HCT116 (cell line): ENCODE data around the gene GDAP2. TPM values are rescaled to one million over a fixed set of nuclear protein-coding genes. Genes with fewer than 3 reads are reported as not detected.

Source experiments
- ATAC-seq: fragments of 200-7000 bp; cut with Tn5 transposase; 2 replicates; pipeline ENCODE4 v1.9.1; 2020; ENCODE audit warnings: mild to moderate bottlenecking, moderate library complexity
- BruUV-seq: library from RNA; stranded (reverse); fragments of 400-500 nt; replicated peaks from 2 replicates; lab custom pipeline; 2021; lab: Mats Ljungman, UMichigan
- CTCF ChIA-PET: fragments of 300-600 bp; sonication (Branson Sonifier 250); formaldehyde crosslinking; loops from one replicate; lab custom pipeline; 2021; ENCODE audit warnings: antibody characterized with exemption; lab: Charles Lee
- POLR2A ChIA-PET: fragments of 300-600, 350-600 bp; sonication (Branson Sonifier 250); formaldehyde crosslinking; loops from one replicate; lab custom pipeline; 2021; ENCODE audit warnings: antibody characterized with exemption; lab: Charles Lee
- RAD21 ChIA-PET, 2 experiments: fragments of 300-600 bp; sonication (Branson Sonifier 250); formaldehyde crosslinking; loops; one replicate each; lab custom pipeline; 2023; ENCODE audit warnings: low total read pairs in 2 of 2; ENCODE audit not compliant: uncharacterized antibody in 2 of 2, unreplicated experiment in 2 of 2, low non-redundant PET in 1 of 2; lab: Charles Lee
- DNase-seq: peaks from one replicate; pipeline ENCODE4 v3.0.0-alpha.2; 2010; ENCODE audit warnings: low read depth, low spot score
- H2AFZ ChIP-seq: fragments of 200-600 bp; shearing (Covaris generic), sonication (generic); 2 replicates; pipeline ENCODE4 v1.6.1; 2017; ENCODE audit warnings: low read depth, mixed run types, mixed read lengths, antibody characterized with exemption, low read length; ENCODE audit not compliant: poor library complexity, severe bottlenecking
- H3K27ac ChIP-seq: 2 replicates; pipeline ENCODE4 v1.5.1; 2012; ENCODE audit warnings: low read depth, low read length
- H3K27me3 ChIP-seq: fragments of 200-600 bp; sonication (generic); 2 replicates; pipeline ENCODE4 v1.6.1; 2016; ENCODE audit warnings: mixed run types, low read length, mixed read lengths; ENCODE audit not compliant: insufficient read depth
- H3K36me3 ChIP-seq, 2 experiments: fragments of 200-500 bp in 1 of 2; fragments of 200-600 bp in 1 of 2; sonication (Bioruptor generic) in 1 of 2; sonication (generic) in 1 of 2; 2 replicates each; pipeline versions ENCODE4 v1.5.1 to v1.6.1; 2014 to 2016; ENCODE audit warnings: low read length in 2 of 2, inconsistent platforms in 1 of 2, mixed read lengths in 1 of 2, mixed run types in 1 of 2; ENCODE audit not compliant: insufficient read depth in 2 of 2, control insufficient read depth in 1 of 2
- H3K4me1 ChIP-seq, 2 experiments: fragments of 200-600 bp in 1 of 2; sonication (generic) in 1 of 2; 2 replicates each; pipeline versions ENCODE4 v1.5.1 to v1.6.1; 2012 to 2017; ENCODE audit warnings: low read length in 2 of 2, inconsistent platforms in 1 of 2, mild to moderate bottlenecking in 1 of 2, mixed read lengths in 1 of 2, mixed run types in 1 of 2, moderate library complexity in 1 of 2; ENCODE audit not compliant: insufficient read depth in 2 of 2, control insufficient read depth in 1 of 2
- H3K4me2 ChIP-seq: fragments of 200-600 bp; sonication (generic); 2 replicates; pipeline ENCODE4 v1.6.1; 2017; ENCODE audit warnings: mixed run types, low read length, mixed read lengths
- H3K4me3 ChIP-seq, 2 experiments: fragments of 200-600 bp in 1 of 2; sonication (generic) in 1 of 2; replicated peaks in 1 of 2; 2 replicates each; pipeline ENCODE4 v1.5.1; 2011 to 2016; ENCODE audit warnings: low read length in 2 of 2, control low read depth in 1 of 2, low read depth in 1 of 2, mild to moderate bottlenecking in 1 of 2, mixed read lengths in 1 of 2, mixed run types in 1 of 2
- H3K79me2 ChIP-seq: fragments of 200-600 bp; sonication (generic); 2 replicates; pipeline ENCODE4 v1.6.1; 2017; ENCODE audit warnings: mild to moderate bottlenecking, mixed run types, low read length, moderate library complexity, mixed read lengths; ENCODE audit not compliant: insufficient read depth
- H3K9ac ChIP-seq: fragments of 200-600 bp; sonication (generic); 2 replicates; pipeline ENCODE4 v1.6.1; 2016; ENCODE audit warnings: low read length, mixed read lengths
- H3K9me2 ChIP-seq: fragments of 200-600 bp; sonication (generic), shearing (Covaris generic); 2 replicates; pipeline ENCODE4 v1.6.1; 2017; ENCODE audit warnings: mixed run types, mild to moderate bottlenecking, moderate library complexity; ENCODE audit not compliant: insufficient read depth
- H3K9me3 ChIP-seq, 2 experiments: fragments of 200-500 bp in 1 of 2; fragments of 200-600 bp in 1 of 2; sonication (Bioruptor generic) in 1 of 2; sonication (generic) in 1 of 2; 2 replicates each; pipeline ENCODE4 v1.6.1; 2014 to 2017; ENCODE audit warnings: low read length in 2 of 2, mixed read lengths in 2 of 2, inconsistent platforms in 1 of 2, low read depth in 1 of 2, mild to moderate bottlenecking in 1 of 2, mixed run types in 1 of 2, moderate library complexity in 1 of 2; ENCODE audit not compliant: control insufficient read depth in 1 of 2, insufficient read depth in 1 of 2
- H4K20me1 ChIP-seq: fragments of 200-600 bp; sonication (generic), shearing (Covaris generic); 2 replicates; pipeline ENCODE4 v1.6.1; 2017; ENCODE audit warnings: mixed run types, mild to moderate bottlenecking, moderate library complexity; ENCODE audit not compliant: insufficient read depth
- ATF3 ChIP-seq: IDR thresholded peaks from 2 replicates; pipeline ENCODE4 v1.6.1; 2012
- CBX3 ChIP-seq: IDR thresholded peaks from 2 replicates; pipeline ENCODE4 v1.6.1; 2012; ENCODE audit warnings: low read depth
- ELF1 ChIP-seq: IDR thresholded peaks from 2 replicates; pipeline ENCODE4 v1.6.1; 2012; ENCODE audit warnings: low read depth, borderline replicate concordance
- EZH2 ChIP-seq: fragments of 200-600 bp; sonication (generic); IDR thresholded peaks from 2 replicates; pipeline ENCODE4 v1.6.1; 2017; ENCODE audit warnings: antibody characterized with exemption, mixed run types
- POLR2A ChIP-seq: IDR thresholded peaks from 2 replicates; pipeline ENCODE4 v1.7.0; 2011; ENCODE audit warnings: borderline replicate concordance; ENCODE audit not compliant: insufficient read depth, insufficient read length; ENCODE audit errors: extremely low read depth
- RAD21 ChIP-seq: IDR thresholded peaks from 2 replicates; pipeline ENCODE4 v1.6.1; 2012; ENCODE audit warnings: low read depth, mild to moderate bottlenecking
- REST ChIP-seq: IDR thresholded peaks from 2 replicates; pipeline ENCODE4 v1.6.1; 2012; ENCODE audit warnings: low read depth
- SIN3A ChIP-seq: IDR thresholded peaks from 2 replicates; pipeline ENCODE4 v1.6.1; 2012; ENCODE audit warnings: low read depth
- SRF ChIP-seq: IDR thresholded peaks from 2 replicates; pipeline ENCODE4 v1.6.1; 2012; ENCODE audit warnings: low read depth
- TCF7L2 ChIP-seq: IDR thresholded peaks from 2 replicates; pipeline ENCODE4 v1.7.0; 2011; ENCODE audit warnings: borderline replicate concordance, inconsistent platforms; ENCODE audit not compliant: insufficient read depth, insufficient read length; ENCODE audit errors: extremely low read depth
- ZFX ChIP-seq: fragments of 450-650 bp; IDR thresholded peaks from 2 replicates; pipeline ENCODE4 v1.6.1; 2017
- ZNF274 ChIP-seq: fragments of 200-500 bp; sonication (Bioruptor generic); IDR thresholded peaks from 2 replicates; pipeline ENCODE4 v1.6.1; 2014; ENCODE audit warnings: mild to moderate bottlenecking, low read depth, low read length, inconsistent platforms
- intact Hi-C: fragments of 100-400 bp; cut with micrococcal nuclease; formaldehyde crosslinking; loops from 2 replicates; pipeline ENCODE4 v1.10.0; 2022
- total RNA-seq: library from RNA; stranded (reverse); gene quantifications from one replicate; pipeline ENCODE4 v1.2.1, GENCODE V29; 2021; ENCODE audit not compliant: unreplicated experiment
- TF ChIP-seq, protein P1 (sequence below): IDR thresholded peaks from 2 replicates; pipeline ENCODE4 v1.6.1; 2012

Gene GDAP2
- total RNA-seq, 1 experiment from 2014 or later: 21.4 TPM

GRCh38 chr1:117970252-117970651, 40.8 kb upstream of the GDAP2 start:
- DNase-seq: no peak
- H3K4me1 ChIP-seq: no peaks in the 10 kb centered on the region
- H3K27me3 ChIP-seq: no peaks in the 10 kb centered on the region
- ChIA-PET CTCF (no interaction called here), POLR2A (no interaction called here), RAD21 (no interaction called here)
- no peaks in the 10 kb centered on the region for H3K9me2 ChIP-seq
- BruUV-seq: no TSS peak
- H3K79me2 ChIP-seq: no peaks in the 10 kb centered on the region
- no peak overlapping the region for H3K4me2 ChIP-seq
- no peak overlapping the region for H3K4me3 ChIP-seq
- H3K9ac ChIP-seq: no peak overlapping the region
- intact Hi-C loops: no loop called here
- no peaks in the 10 kb centered on the region for H3K36me3 ChIP-seq
- no peak overlapping the region for H3K27ac ChIP-seq
- no peaks in the 10 kb centered on the region for H3K9me3 ChIP-seq
- TF ChIP-seq CBX3 (no peak), ATF3 (no peak), ZFX (no peak), POLR2A (no peak), SIN3A (no peak), RAD21 (no peak), TCF7L2 (no peak)
- TF ChIP-seq, protein P1, sequence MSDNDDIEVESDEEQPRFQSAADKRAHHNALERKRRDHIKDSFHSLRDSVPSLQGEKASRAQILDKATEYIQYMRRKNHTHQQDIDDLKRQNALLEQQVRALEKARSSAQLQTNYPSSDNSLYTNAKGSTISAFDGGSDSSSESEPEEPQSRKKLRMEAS: no peak
- ATAC-seq: no peak
- H4K20me1 ChIP-seq: no peaks in the 10 kb centered on the region
- no peak overlapping the region for H2AFZ ChIP-seq

DNA sequence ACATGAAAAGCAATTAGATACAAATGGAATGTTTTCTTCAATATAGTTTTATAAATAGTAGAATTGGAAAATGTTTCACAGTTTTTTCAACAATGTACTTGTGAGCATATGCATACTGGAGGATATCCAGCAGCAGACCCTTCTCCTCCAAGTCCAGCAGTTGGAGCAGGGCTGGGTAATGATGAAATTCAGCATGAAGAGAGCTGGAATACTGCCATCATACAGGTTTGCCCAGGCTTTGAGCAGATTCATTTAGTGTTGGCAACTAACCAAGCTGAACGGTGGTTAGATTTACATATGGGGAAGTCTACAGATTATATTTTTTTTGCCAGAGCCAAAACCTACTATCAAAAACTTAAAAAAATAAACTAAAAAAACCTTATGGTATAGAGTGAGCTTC, 38.5 kb upstream of the GDAP2 start:
- no peak overlapping the region for H3K27ac ChIP-seq
- no peaks in the 10 kb centered on the region for H3K4me1 ChIP-seq
- ChIA-PET RAD21 (no interaction called here), CTCF (no interaction called here), POLR2A (no interaction called here)
- no peak overlapping the region for H3K9ac ChIP-seq
- no peak for ATAC-seq
- TF ChIP-seq SRF (no peak), ELF1 (no peak), POLR2A (no peak), ZNF274 (no peak), EZH2 (no peak), REST (no peak)
- TF ChIP-seq, protein P1: no peak
- 0 out of 4 replicates have a peak, but pooled peaks cover 0 to 2% of the 10 kb centered on the region in 2 experiments for H3K36me3 ChIP-seq
- H3K79me2 ChIP-seq: no peaks in the 10 kb centered on the region
- H4K20me1 ChIP-seq: no peaks in the 10 kb centered on the region
- BruUV-seq: no TSS peak
- H3K27me3 ChIP-seq: no peaks in the 10 kb centered on the region
- no peak for DNase-seq
- H3K4me3 ChIP-seq: no peak overlapping the region
- intact Hi-C loops: no loop called here
- no peak overlapping the region for H2AFZ ChIP-seq
- no peaks in the 10 kb centered on the region for H3K9me2 ChIP-seq
- H3K4me2 ChIP-seq: no peak overlapping the region
- no peaks in the 10 kb centered on the region for H3K9me3 ChIP-seq
